Stimulated activated CD4-positive, alpha-beta T cell treated with anti-CD3 and anti-CD28 coated beads, Interleukin-4, amount 100 ng/mL, for 4 hours (primary cell): ENCODE measurements around the gene MACROD1.
A peak's percentile ranks its signal among the peaks of the same experiment; 100 is the strongest.
"Not testable (repeated sequence)": the region's sequence is repeated elsewhere in the genome, so short reads cannot be mapped to it uniquely, and the experiment has no call there.

Experiments
- DNase-seq, 2 experiments: peaks; one replicate each; pipeline ENCODE4 v3.0.0-alpha.2; 2020

Gene MACROD1

DNA sequence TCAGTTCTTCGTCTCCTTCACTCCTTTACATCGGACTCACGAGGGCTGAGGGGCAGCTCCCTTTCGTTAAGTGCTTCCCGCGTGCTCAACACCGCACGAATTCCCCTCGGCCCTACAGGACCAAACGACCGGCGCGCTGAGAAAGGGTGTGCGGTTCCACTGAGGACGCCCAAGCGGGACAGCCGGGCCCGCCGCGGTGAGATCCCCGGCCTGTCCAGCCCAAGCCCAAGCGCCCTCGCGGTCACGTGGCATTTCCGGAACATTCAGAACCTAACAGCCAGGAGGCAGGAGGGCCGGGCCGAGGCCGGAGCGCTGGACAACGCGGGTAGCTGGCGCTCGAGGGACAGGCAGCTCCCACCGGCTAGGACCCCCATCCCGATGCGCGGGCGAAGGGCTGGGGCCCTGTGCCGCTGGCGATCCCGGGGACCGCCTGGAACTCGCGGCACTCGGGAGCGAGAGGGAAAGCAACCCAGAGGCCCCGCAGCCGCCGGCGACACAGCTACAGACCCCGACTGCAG is 19.3 kb upstream of the MACROD1 start:
- DNase-seq = no peak

DNA sequence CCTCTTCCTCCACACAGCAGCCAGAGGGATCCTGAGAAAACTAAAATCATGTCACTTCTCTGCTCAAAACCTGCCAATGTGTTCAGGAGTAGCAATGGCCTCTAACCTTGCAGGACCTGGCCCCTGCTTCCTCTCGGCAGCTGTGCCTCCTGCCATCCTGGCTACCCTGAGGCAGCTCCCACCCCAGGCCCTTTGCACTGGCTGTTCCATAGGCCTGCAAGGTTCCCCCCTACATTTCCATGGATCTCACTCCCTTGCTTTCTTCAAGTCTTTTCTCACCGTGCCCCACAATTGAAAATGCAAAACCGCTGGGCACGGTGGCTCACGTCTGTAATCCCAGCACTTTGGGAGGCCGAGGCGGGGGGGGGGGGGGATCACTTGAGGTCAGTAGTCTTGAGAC is 18.0 kb upstream of the MACROD1 start:
- no peak for DNase-seq

DNA sequence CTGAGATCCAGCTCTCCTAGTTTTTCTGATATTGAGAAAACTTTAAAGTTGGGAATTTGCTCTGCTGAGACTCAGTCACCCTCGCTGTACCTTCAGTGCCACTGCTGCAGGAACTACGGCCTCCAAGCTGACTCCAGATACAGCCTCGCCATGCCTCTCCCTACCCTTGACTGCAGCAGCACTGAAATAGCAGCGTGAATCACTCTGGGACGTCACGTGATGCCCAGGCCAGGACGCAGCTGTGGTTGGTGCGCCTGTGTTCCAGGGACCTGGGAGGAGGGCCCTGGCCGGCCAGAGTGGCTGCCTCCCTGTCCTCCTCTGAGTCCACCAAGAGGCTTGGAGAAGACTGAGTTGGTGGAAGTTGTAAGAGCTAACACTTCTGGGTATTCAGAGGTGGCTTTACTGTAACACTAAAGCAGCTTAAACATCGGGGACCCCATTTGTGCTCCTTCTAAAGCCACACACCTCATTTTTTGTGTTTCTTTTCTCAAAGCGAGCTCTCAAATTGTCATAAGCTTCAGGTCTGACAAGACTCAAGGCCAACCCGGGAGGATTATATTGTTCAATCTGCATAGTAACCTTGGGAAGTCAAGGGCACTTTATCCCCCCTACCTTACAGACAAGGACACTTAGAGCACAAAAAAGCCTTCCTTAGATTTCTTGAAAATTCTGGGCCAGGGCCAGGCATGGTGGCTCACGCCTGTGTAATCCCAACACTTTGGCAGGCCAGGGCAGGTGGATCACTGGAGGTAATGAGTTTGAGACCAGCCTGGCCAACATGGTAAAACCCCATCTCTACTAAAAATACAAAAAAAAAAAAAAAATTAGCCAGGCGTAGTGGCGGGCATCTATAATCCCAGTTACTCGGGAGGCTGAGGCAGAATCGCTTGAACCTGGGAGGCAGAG is 15.8 kb upstream of the MACROD1 start:
- DNase-seq = peak; percentile 32 to 35

DNA sequence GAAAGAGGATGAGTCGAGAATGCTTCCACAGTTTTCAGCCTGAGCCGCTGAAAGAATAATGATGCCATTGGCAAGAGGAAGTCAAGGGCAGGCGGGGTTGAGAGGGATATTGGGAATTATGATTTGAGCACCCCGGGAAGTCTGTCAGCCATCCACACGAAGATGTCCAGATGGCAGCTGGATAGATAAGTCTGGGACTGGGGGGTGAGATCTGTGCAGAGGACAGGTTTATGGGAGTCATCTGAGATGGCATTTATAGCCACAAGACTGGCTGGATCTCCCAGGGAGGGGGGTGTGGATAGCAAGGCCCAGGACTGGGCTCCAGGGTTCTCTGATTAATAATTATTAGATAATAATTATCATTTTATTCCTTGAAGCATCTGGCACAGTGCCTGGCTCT is 15.0 kb upstream of the MACROD1 start:
- no peak for DNase-seq

DNA sequence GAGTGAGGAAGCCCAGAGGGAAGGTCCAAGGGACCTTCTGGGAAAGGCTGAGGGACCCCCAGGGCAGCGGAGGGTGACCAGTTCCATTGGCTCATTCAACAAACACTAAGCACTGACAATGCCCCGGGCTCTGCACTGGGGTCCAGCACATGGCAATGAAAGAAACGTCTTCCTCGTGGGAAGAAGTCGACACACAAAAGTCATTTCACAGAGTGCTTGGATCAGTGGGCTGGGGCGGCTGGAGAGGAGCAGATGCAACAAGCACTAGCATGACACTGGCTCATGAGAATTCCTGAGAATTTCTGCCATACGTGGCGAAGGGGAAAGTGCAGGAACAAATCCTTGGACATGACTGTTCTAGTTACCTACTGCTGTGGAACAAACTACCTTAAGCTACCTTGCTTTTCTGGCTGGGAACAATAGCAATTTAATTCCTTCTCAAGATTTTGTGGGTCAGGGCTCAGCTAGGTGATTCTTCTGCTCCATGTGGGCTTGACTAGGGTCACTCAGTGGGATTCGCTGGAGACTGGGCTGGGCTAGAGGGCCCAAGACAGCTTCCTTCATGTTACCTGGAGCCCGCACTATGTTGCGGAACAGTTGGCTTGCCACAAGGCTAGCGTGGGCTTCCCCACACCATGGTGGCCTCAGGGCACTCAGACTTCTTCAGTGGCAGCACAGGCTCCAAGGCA is 13.2 kb upstream of the MACROD1 start:
- DNase-seq = no peak

DNA sequence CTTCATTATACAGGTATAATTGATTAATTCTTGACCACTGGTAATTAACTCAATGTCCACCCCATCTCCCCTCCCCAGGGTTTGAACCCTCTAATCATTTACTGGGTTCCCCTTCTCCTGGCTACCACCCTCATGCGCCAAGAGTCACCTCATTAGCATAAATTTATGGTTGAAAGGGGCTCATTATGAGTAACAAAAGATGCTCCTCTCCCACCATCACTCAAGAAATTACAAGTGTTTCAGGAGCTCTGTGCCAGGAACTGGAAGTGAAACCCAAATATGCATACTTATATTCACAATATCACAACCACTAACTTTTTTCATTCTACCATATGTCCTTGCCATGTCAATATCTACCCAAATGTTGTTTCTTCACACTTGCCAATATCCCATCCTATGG is 12.3 kb upstream of the MACROD1 start:
- DNase-seq = no peak

DNA sequence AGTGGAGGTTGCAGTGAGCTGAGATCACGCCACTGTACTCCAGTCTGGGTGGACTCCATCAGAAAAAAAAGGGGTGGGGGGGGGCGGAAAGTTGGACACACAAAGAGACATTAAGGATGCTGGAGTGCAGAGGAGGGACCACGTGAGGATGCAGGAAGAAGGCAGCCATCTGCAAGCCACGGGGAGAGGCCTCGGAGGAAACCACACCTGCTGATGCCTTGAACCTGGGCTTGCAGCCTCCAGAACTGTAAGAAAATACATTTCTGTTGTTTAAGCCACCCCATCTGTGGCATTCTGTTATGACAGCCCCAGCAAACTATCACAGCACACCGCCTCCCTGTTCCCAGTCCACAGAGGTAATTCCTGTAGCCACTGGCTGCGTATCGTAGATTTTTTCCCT is 10.8 kb upstream of the MACROD1 start:
- DNase-seq = no peak

DNA sequence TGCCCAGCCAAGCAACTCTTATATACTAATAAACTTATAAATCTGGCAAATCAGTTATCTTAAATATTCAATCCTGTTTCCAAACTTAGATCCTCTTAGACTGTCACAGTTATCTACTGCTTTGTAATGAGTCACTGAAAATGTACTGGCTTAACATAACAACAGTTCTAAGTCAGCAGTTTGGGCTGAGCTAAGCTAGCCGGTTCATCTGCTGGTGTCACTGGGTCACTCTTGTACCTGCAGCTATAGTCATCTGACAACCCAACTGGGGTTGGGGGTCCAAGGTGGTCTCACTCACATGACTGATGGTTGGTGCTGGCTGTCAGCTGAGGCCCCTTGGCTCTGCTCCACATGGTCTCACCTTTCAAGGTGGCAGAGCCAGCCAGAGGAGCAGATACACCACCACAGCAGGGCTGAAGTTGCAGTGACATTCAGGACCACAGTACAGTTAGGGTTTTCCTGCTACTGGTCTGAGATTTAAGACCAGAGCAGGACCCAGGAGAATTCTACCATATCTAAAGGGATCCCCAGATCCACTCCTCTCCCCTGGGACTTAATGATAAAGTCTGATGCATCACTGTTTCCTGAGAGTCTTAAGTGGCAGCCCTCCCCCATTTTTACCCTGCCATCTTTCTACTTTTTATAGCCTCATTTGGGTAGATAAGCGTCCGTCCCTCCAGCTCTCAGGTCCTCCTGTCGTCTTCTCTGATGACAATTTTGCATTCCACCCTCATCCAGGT is 7.9 kb upstream of the MACROD1 start:
- DNase-seq = no peak

DNA sequence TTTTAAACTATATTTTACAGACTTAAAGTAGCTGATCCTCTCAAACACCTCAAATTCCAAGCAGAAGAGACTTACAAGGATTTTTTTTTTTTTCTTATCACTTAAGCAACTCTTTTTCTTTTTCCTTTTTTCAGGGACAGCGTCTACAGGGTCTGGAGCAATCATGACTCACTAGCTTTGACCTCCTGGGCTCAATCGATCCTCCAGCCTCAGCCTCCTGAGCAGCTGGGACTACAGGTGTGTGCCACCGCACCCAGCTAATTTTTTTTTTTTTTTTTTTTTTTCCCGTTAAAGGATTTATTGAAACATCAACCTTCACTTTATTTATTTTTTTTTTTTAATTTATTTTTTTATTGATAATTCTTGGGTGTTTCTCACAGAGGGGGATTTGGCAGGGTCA is 4.5 kb upstream of the MACROD1 start:
- no peak for DNase-seq

DNA sequence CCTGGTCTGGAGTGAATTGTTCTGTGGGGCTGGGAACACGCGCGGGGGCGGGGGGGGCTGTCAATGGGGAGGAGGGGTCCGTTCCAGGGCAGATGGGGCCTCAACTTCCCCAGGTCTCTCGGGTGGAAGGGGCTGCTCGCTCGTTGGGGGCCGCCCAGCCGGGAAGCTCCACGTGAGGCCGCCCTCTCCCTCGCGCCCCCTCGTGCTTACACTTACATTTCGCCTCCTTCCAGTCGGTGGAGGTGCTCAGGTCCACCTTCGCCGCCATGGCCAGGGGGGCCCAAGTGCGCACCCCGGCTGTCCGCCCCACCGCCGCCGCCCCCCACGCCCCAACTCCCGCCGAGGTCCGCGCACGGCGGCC is 452 bp downstream of the MACROD1 start:
- DNase-seq = peak; percentile 27 to 33

DNA sequence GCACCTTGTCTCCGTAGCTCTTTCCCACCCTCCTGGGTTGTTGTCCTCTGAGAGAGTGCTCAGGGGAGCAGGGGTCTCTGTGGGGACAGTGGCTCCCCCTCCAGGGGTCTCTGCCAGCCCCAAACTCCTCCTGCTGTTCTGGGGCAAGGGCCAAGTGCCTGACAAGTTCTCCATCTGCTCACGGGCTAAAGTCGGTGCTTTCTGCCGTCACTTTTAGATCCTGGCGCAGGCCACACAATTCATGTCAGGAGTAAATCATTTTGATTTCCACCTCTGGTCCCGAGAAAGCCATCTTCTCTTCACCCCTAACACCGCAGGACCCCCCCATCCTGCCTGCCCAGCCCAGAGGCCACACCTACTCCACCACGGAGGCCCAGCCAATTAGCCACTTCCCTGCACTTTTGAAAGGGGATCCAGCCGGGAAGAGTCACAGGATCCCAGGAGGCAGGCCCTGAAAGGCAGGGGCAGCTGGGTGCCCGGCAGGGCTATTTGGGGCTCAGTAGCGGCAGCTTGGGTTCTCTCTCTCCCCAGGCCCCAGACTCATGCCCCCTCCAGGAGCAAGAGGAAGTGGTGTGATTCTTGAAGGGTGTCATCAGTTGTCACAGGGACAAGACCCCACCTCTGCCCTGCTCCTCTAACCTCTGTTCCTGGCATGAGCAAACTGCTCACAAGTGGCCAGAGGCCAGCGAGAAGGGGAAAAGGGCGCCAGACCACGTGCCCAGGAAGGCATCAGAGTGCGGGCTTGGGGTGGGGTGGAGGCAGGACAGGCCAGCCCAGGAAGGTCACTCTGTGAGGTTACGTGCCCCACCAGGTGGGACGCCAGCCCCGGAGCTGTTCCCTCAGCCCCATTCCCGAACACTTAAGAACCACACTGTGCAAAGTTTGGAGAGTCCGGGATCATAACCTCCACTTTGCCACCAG is 1.3 kb downstream of the MACROD1 start:
- no peak for DNase-seq

DNA sequence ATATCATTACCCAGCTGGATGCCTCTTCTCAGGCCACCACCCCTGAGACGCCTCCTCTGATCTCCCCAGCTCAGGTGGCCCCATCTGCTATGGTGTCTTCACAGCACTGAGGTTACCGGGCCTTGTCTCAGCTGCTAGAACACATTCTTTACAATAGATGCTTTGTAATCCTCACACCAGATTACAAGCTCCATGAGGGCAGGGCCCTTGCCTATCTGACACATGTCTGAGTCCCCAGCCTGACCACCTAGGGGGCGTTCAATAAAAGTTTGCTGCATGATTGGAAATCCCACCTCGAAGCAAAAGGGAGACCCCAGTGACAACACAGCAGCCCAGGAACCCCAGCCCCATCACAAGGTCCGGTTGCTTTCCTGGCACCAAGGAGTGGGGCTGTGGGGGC is 2.0 kb downstream of the MACROD1 start:
- DNase-seq = no peak

DNA sequence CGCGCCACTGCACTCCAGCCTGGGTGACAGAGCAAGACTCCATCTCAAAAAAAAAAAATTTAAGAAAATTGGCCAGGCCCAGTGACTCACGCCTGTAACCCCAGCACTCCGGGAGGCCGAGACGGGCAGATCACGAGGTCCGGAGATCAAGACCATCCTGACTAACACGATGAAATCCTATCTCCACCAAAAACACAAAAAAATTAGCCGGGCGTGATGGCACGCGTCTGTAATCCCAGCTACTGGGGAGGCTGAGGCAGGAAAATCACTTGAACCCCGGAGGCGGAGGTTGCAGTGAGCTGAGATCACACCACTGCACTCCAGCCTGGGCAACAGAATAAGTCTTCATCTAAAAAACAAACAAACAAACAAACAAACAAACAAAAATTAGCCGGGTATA is 3.1 kb downstream of the MACROD1 start:
- DNase-seq = not testable (repeated sequence)

DNA sequence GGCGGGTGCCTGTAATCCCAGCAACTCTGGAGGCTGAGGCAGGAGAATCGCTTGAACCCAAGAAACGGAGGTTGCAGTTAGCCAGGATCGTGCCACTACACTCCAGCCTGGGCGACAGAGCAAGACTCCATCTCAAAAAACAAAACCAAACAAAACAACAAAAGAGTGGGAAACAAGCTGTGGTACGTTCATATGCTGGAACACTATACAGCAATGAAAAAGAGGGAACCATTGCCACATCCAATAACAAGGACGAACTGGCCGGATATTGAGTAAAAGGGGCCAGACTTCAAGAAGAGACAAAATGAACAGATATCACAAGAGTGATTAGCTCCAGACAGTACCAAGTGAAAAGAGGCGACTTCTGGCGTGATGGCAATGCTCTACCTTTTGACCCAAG is 4.9 kb downstream of the MACROD1 start:
- DNase-seq = no peak

DNA sequence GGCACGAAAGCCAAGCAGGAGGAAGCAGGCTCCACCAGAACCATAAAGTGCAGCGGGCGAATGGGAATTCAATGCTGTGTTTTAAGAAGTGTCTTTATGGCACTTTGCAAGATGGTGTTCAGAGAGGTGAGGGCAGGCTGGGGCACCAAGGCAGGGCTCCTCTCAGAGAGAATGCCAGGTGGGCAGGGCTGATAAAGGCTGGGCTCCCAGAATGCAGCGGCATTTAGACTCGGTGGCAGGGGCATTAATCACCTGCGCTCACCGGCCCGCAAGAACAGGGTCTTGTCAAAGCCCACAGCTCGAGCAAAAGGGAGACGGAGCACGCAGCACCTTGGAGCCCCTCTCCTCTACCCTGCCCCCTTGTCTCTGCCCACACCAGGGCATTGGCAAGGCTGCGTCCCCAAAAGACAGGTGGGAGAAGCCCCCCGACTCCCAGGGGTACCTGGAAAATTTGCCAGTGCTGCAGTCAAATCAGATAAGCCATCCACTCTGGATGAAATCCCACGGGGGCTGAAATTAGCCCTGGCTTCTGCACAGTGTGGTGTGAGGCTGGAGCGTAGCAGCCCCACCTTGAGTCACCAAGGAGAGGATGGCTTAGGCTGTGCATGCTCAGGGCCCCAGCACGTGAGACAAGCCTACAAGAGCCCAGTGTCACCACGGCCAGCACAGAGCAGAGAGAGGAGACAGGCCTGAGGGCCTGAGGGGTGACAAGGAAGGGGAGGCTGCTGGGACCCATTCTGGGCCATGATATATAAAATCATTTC is 8.1 kb downstream of the MACROD1 start:
- no peak for DNase-seq

DNA sequence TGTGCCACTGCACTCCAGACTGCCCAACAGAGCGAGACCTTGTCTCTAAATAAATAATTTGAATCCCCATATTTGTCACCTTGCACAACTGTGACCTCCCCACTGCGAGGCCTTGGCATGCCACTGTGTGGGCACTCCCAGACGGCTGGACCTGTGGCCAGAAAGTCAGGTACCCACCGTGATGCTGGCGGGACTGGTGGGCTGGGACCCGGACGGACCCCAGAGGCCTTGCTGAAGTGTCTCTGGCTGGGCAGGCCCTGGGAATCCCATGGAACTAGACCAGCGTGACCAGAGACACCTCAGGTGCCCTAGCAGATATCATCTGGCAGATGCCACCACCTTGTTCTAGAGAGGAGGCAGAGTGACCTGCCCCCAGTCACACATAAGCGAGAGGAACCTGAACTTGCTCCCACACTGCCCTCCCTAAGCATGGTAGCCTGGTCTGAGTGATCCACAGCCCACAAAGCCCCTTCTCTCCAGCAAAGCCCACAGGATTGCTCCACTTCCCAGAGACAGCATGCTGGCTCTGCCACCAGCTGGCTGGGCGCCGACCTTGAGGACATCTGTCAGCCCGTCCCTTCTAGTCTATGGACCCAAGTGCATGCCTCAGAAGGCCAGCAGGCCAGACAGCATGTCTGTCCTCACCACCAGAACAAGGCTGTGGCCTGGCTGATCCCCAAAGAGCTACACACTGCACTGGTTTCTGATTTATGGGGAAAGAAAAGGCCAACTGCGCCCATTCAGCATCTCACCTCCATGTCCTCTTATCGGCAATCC is 9.5 kb downstream of the MACROD1 start:
- no peak for DNase-seq

DNA sequence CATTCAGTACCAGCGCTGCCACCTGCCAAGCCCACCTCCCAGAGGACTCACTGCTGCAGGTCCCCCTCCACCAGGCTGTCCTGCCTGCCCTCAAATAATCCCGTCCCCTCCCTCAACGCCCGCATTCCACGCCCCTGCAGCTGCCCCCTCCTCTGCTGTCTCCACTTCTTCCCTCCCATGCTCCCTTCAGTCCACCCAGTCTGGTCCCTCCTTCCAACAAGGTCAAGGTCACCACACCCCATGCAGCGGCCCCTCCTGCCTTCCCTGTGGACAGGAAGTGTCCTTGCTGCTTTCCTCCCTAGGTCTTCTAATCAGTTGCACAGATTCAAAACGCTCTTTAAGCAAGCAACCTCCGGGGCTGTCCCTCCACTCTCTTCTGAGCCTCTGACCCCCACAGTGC is 12.1 kb downstream of the MACROD1 start:
- no peak for DNase-seq

DNA sequence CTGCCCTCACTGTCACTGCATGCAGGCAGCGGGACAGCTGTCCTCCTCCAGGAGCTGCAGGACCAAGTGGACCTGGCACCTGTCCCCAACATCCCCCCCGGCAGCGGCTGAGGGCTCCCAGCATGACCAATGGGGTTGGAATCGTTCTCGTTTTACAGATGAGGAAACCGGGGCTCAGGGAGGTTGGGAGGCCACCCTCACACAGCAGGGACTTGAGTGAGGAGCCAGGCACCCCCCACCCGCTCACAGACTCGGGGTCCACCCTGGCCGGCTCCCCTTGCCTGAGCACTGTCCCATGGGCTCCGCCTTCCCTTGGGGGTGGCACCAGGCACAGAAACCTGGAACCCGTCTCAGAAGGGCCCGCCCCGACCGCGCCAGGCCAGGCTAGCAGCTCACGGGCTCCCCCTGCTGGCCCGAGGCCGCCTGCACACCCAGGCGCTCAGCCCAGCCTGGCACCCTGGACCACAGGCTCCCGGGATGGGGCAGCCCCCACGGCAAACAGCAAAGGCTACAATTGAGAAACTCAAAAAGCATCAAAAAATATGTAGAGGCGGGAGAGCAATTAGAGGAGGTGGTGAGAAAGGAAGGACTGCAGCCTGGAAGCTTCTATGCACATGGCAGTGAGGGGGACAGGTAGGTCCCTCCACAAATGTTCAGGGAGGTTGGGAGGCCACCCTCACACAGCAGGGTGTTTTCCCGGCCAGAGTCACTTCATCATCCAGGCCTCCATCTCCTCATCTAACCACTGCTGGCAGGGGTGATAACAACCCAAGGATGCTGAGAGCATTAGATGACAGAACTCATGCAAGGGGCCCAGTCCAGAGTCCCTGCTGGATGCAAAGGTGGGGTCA is 12.8 kb downstream of the MACROD1 start:
- DNase-seq = peak; percentile 54 to 74

DNA sequence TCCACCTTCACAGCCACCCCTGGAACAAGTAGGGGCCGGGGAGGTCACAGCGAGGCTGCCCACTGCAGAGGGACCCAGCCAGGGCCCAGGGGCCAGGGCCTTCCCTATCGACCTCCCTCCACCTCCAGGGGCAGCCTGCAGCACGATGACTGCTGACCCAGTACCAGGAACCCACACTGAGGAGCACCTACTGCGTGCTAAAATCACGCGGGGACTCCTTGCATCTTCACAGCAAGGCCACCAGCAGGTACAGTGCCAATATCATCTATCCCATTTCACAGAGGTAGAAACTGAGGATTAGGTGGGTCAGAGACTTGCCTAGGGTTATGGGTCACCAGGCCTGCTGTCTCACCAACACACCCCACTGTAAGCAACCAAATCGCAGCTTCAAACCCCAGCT is 14.6 kb downstream of the MACROD1 start:
- DNase-seq = no peak
